ENCODE results near the gene AHNAK.

- TF ChIP-seq POLR2A (IDR thresholded peaks at IDR 0.05; ENCODE audit: extremely low read depth, insufficient read length) (no peak), CTCF (IDR thresholded peaks at IDR 0.05; ENCODE audit: low read depth, low read length) (no peak)
These were observed 10.4 kb upstream of the AHNAK start for GRCh38 chr11:62556875-62557631.
